Gastrocnemius medialis (tissue), 4 donors: ENCODE measurements around the gene ADPRHL1.

Experiments used
- CTCF ChIP-seq, 5 experiments: fragments of 450-650 bp in 3 of 5; fragments of 200-600 bp in 2 of 5; sonication (generic) in 2 of 5; IDR thresholded peaks in 4 of 5; conservative IDR thresholded peaks in 1 of 5; 1 replicate in 4 of 5; 2 replicates in 1 of 5; pipeline ENCODE4 v1.5.1; 2016 to 2019; ENCODE audit warnings: antibody characterized with exemption in 5 of 5, mild to moderate bottlenecking in 3 of 5, moderate library complexity in 3 of 5
- POLR2A ChIP-seq, 2 donors: fragments of 450-650 bp; IDR thresholded peaks; one replicate each; pipeline ENCODE4 v1.6.1; 2017; ENCODE audit warnings: antibody characterized with exemption in 2 of 2, mild to moderate bottlenecking in 2 of 2, moderate library complexity in 2 of 2

DNA sequence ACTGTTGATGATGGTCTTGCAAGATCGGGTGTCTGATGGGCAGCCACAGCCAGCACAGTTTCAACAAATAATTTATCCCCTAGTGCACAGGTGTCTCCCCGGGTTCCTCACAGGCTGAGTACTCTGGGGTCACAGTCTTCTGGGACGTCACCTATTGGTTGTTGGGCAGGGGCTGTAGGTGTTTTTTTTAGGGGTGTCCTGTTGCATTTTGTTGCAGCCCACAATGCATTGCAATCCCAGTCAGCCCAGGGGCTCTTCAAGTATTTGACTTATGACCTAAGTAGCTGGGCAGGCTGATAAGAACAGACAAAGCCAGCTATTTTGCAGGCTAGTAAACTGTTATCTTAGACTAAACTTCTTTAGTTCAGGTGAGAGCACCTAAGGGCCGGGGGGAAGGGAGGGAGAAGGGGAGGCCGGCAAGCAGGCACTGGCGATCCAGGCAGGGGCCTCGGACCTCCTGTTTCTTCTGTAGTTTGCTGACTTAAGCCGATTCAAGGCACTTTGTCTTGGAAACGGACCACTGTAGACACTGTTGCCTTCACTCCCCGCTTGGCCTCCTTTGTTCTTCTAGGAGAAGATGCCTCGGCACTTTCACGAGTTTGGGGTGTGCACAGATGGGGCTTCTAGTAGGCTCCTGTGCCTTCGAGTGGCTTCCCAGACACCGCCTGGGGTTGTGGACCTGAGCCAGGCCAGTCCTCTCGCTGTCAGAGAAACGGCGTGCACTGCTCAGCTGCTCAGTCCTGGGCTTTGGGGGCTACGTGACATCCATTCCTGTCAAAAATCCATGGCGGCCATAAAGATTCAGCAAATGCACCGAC is 55.5 kb downstream of the ADPRHL1 start:
- TF ChIP-seq CTCF (IDR thresholded peaks at IDR 0.05 in 4 of 5, conservative IDR thresholded peaks at IDR 0.05 in 1 of 5) (no peak), POLR2A (IDR thresholded peaks at IDR 0.05) (no peak)
